ENCODE results near the gene DTNBP1. TPM values are rescaled to one million over a fixed set of nuclear protein-coding genes. Genes with fewer than 3 reads are reported as not detected.

DTNBP1 gene
- total and polyA plus RNA-seq, 2 of the 13 experiments (the other 11 are each of a cell fraction or from before 2014, with no cell fraction given) = 6.6 to 19.1 TPM

- Histone ChIP-seq H3K4me2 (ENCODE audit: low read depth, low read length) (no peak overlapping the region), H2AFZ (ENCODE audit: low read length) (no peak overlapping the region), H3K9me3 (ENCODE audit: low read length) (no peaks in the 10 kb centered on the region), H3K4me3 (replicated peaks in 1 of 3; ENCODE audit: insufficient read depth in 1 of 3, low read depth in 2 of 3, low read length in 3 of 3) (no peak overlapping the region), H4K20me1 (ENCODE audit: insufficient read depth, low read length) (peaks cover 4% of the 10 kb centered on the region; the same call in 1 of the 2 replicates), H3K79me2 (ENCODE audit: insufficient read depth, low read length) (no peaks in the 10 kb centered on the region), H3K27me3 (ENCODE audit: control insufficient read depth in 1 of 2, insufficient read depth in 2 of 2, low read length in 2 of 2) (no peaks in the 10 kb centered on the region), H3K9ac (ENCODE audit: insufficient read depth, low read depth, low read length) (no peak overlapping the region), H3K36me3 (replicated peaks in 1 of 2; ENCODE audit: control insufficient read depth in 1 of 2, insufficient read depth in 2 of 2, low read length in 2 of 2) (peaks cover 21 to 49% of the 10 kb centered on the region in 2 experiments), H3K27ac (ENCODE audit: extremely low read length, insufficient read depth, low read length) (no peak overlapping the region), H3K4me1 (ENCODE audit: insufficient read depth, low read length) (peaks cover 28% of the 10 kb centered on the region)
- ChIA-PET CTCF (ENCODE audit: low intra/inter-chr PET ratio, low total read pairs) (interaction anchor here (1.0 to 2.1 kb wide), 2 partner anchors 132 to 1281 kb away, joined by 4 to 7 read pairs; no protein-coding TSS in a partner anchor), POLR2A (no interaction called here)
- no TSS peak for BruUV-seq (replicated peaks)
- FAIRE-seq (no peak), ATAC-seq (no peak), DNase-seq (ENCODE audit: low spot score) (no peak)
- intact Hi-C loops (cut with micrococcal nuclease; ENCODE audit: unreplicated experiment) = loop anchor here (2.0 to 5.0 kb wide), 3 partner anchors 60 to 1280 kb away; no protein-coding TSS in a partner anchor
- in situ Hi-C loops (cut with HindIII; ENCODE audit: extremely low pct_ligation_motif_present, low pct_unique_long_range_greater_than_20kb) = loop anchor here (25.0 kb wide), 1 partner anchor 1280 kb away; no protein-coding TSS in a partner anchor
- TF ChIP-seq ZBTB1 (CRISPR knock-in tag; IDR thresholded peaks at IDR 0.05; ENCODE audit: borderline replicate concordance) (no peak), SP2 (CRISPR knock-in tag; IDR thresholded peaks at IDR 0.05) (no peak), ZBTB25 (CRISPR knock-in tag; IDR thresholded peaks at IDR 0.05) (no peak), ZNF674 (CRISPR knock-in tag; IDR thresholded peaks at IDR 0.05; ENCODE audit: low read depth) (no peak), CCDC6 (CRISPR knock-in tag; IDR thresholded peaks at IDR 0.05) (no peak), ISX (CRISPR knock-in tag; conservative IDR thresholded peaks at IDR 0.05) (no peak), NONO (IDR thresholded peaks at IDR 0.05) (no peak), NONO (CRISPR knock-in tag; conservative IDR thresholded peaks at IDR 0.05) (no peak), ZNF20 (CRISPR knock-in tag; IDR thresholded peaks at IDR 0.05) (no peak), TEF (CRISPR knock-in tag; IDR thresholded peaks at IDR 0.05) (no peak)
- 88% methylated on average over 5 of the region's 5 CpGs for WGBS (ENCODE audit: low lambda C conversion rate)
These were observed 170.9 kb downstream of the DTNBP1 start for GRCh38 chr6:15491986-15492269.

Measured in HepG2 (cell line).